HL-60 (cell line): ENCODE results near the gene ST7.
"Not testable (repeated sequence)": the region's sequence is repeated elsewhere in the genome, so short reads cannot be mapped to it uniquely, and the experiment has no call there.

Experiments
- DNase-seq, 2 experiments: peaks; one replicate each; pipeline ENCODE4 v3.0.0-alpha.2; 2010 to 2020; ENCODE audit warnings: low read depth in 1 of 2, low spot score in 1 of 2
- H3K27ac ChIP-seq: fragments of 250-450 bp; sonication (Bioruptor Pico); replicated peaks from 2 replicates; pipeline ENCODE4 v1.5.1; 2020; ENCODE audit warnings: mild to moderate bottlenecking, moderate library complexity
- H3K27me3 ChIP-seq: fragments of 250-450 bp; sonication (Bioruptor Pico); 2 replicates; pipeline ENCODE4 v1.5.1; 2021; ENCODE audit warnings: mild to moderate bottlenecking, moderate library complexity; ENCODE audit not compliant: insufficient read depth, poor library complexity, severe bottlenecking
- H3K4me3 ChIP-seq: replicated peaks from 2 replicates; pipeline ENCODE4 v1.5.1; 2011; ENCODE audit warnings: mild to moderate bottlenecking, control low read depth, low read length; ENCODE audit not compliant: insufficient read depth
- GABPA ChIP-seq: IDR thresholded peaks from 2 replicates; pipeline ENCODE4 v1.6.1; 2012; ENCODE audit warnings: low read depth
- POLR2AphosphoS5 ChIP-seq: IDR thresholded peaks from 2 replicates; pipeline ENCODE4 v1.6.1; 2012; ENCODE audit warnings: low read depth
- REST ChIP-seq: IDR thresholded peaks from 2 replicates; pipeline ENCODE4 v1.6.1; 2012; ENCODE audit warnings: low read depth; ENCODE audit not compliant: insufficient replicate concordance
- SPI1 ChIP-seq: IDR thresholded peaks from 2 replicates; pipeline ENCODE4 v1.6.1; 2012; ENCODE audit warnings: low read depth, mild to moderate bottlenecking, borderline replicate concordance
- TF ChIP-seq, protein P1 (sequence below): IDR thresholded peaks from one replicate; pipeline ENCODE4 v1.5.1; 2011; ENCODE audit warnings: low read length, control low read depth, inconsistent platforms; ENCODE audit not compliant: insufficient read depth

Gene ST7

DNA sequence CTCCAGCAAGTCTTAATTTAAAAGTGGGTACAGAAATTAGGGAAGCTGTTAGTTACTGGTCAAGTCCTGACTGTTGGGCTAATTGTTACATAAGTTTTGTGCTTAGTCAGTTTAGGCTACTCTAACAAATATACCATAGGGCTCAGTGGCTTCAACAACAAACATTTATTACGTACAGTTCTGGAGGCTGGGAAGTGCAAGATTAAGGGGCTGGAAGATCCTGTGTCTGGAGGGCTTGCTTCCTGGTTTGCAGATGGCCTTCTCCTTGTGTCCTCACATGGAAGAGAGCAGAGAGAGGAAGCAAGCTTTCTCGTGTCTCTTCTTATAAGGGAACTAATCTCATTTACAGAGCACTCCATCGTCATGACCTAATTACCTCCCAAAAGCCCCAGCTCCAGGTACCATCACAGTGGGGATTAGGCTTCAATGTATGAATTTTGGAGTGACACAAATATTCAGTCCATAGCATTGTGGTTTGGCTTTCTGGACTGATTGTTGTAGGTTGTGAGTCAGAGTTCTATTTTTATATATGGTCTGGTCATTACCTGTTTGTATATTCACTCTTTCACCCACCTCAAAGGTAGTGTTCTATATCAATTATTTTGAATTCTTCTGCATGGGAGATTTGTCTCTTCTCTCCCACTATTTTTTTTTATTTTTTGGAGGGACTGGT, 17.1 kb downstream of the ST7 start:
- H3K4me3 ChIP-seq = no peak overlapping the region
- TF ChIP-seq, protein P1, sequence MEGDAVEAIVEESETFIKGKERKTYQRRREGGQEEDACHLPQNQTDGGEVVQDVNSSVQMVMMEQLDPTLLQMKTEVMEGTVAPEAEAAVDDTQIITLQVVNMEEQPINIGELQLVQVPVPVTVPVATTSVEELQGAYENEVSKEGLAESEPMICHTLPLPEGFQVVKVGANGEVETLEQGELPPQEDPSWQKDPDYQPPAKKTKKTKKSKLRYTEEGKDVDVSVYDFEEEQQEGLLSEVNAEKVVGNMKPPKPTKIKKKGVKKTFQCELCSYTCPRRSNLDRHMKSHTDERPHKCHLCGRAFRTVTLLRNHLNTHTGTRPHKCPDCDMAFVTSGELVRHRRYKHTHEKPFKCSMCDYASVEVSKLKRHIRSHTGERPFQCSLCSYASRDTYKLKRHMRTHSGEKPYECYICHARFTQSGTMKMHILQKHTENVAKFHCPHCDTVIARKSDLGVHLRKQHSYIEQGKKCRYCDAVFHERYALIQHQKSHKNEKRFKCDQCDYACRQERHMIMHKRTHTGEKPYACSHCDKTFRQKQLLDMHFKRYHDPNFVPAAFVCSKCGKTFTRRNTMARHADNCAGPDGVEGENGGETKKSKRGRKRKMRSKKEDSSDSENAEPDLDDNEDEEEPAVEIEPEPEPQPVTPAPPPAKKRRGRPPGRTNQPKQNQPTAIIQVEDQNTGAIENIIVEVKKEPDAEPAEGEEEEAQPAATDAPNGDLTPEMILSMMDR = no peak
- TF ChIP-seq SPI1 (no peak; the same call in 1 of the 2 replicates), POLR2AphosphoS5 (no peak)
- peak overlapping the region; percentile 68 for H3K27ac ChIP-seq
- H3K27me3 ChIP-seq = no peaks in the 10 kb centered on the region
- DNase-seq = peak; percentile 24 to 29

DNA sequence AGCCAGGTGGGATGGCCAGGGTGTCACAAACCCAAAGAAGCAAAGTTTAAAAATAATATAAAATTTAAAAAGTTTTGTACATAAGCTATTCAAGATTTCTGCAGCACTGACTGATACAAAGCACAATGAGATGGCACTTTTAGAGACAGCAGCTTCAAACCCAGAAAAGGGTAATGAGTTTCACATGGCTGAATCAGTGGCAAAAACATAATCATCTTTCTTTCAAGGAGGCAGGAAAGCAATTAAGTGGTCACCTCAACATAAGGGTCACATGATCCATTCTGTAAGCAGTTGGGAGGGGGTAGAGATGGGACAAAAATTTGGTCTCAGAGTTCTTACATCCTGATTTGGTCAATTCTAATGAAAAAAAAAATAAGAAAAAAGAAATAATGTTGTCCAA, 17.9 kb downstream of the ST7 start:
- H3K27me3 ChIP-seq, H3K4me3 ChIP-seq, DNase-seq: not testable (repeated sequence)
- peak overlapping the region; percentile 68 for H3K27ac ChIP-seq

GRCh38 chr7:116971869-116972268, 18.6 kb downstream of the ST7 start:
- no peak overlapping the region for H3K4me3 ChIP-seq
- H3K27me3 ChIP-seq = no peaks in the 10 kb centered on the region
- DNase-seq = no peak
- no peak for TF ChIP-seq POLR2AphosphoS5
- no peak for TF ChIP-seq SPI1
- TF ChIP-seq, protein P1 = no peak
- no peak overlapping the region for H3K27ac ChIP-seq

GRCh38 chr7:116975024-116975423, 21.7 kb downstream of the ST7 start:
- H3K27ac ChIP-seq, H3K27me3 ChIP-seq, DNase-seq, H3K4me3 ChIP-seq: not testable (repeated sequence)

DNA sequence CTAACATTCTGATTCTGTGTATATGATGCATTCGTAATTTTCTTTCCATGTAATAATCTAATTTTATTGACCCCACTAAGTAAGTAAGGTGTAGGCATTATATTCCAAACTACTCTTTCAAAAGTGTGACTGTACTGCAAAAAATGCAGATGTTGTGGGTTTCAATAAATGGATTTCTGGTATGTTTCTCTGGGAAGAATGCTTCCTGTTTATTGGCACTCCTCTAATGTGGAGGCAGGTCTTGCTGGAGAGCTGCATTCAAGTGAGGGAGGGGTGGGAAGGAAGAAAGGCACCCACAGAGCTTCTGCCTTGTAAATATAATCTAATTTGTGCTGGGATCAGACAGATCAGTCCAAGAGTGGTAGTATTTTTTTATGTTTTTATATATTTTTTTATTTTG, 23.9 kb downstream of the ST7 start:
- TF ChIP-seq SPI1 = no peak
- TF ChIP-seq REST = no peak
- no peak for TF ChIP-seq POLR2AphosphoS5
- TF ChIP-seq GABPA = no peak
- TF ChIP-seq, protein P1 = no peak
- DNase-seq = no peak
- Histone ChIP-seq H3K4me3 (no peak overlapping the region), H3K27me3 (no peaks in the 10 kb centered on the region), H3K27ac (no peak overlapping the region)
